Bronchial epithelial cell (primary cell): ENCODE measurements around the gene CNST. TPM values are rescaled to one million over a fixed set of nuclear protein-coding genes. Genes with fewer than 3 reads are reported as not detected.
"Not testable (repeated sequence)": the region's sequence is repeated elsewhere in the genome, so short reads cannot be mapped to it uniquely, and the experiment has no call there.

ENCODE experiments used
- DNase-seq: peaks from one replicate; pipeline ENCODE4 v3.0.0-alpha.2; 2010; ENCODE audit warnings: low read depth
- FAIRE-seq: peaks from 2 replicates; lab custom pipeline; 2011; peaks lifted over from hg19 to GRCh38; lab: Jason Lieb, UNC
- H3K27me3 ChIP-seq: 2 replicates; pipeline ENCODE4 v1.5.1; 2011; ENCODE audit warnings: low read length; ENCODE audit not compliant: control insufficient read depth, insufficient read depth
- H3K36me3 ChIP-seq: 2 replicates; pipeline ENCODE4 v1.5.1; 2011; ENCODE audit warnings: low read length; ENCODE audit not compliant: control insufficient read depth, insufficient read depth
- H3K4me3 ChIP-seq: 2 replicates; pipeline ENCODE4 v1.5.1; 2011; ENCODE audit warnings: mild to moderate bottlenecking, low read depth, low read length, control low read depth
- total RNA-seq: library from RNA; depleted of rRNA; stranded (reverse); fragments of >200 nt; gene quantifications from 2 replicates; pipeline ENCODE4 v1.2.1, GENCODE V29; 2014
- TF ChIP-seq, protein P1 (sequence below): IDR thresholded peaks from 2 replicates; pipeline ENCODE4 v1.5.1; 2011; ENCODE audit warnings: mild to moderate bottlenecking, moderate library complexity, low read length, control low read depth, inconsistent platforms; ENCODE audit not compliant: insufficient read depth, severe bottlenecking

The CNST gene
- total RNA-seq, 1 donor from 2014 or later, result 10.3 TPM

DNA sequence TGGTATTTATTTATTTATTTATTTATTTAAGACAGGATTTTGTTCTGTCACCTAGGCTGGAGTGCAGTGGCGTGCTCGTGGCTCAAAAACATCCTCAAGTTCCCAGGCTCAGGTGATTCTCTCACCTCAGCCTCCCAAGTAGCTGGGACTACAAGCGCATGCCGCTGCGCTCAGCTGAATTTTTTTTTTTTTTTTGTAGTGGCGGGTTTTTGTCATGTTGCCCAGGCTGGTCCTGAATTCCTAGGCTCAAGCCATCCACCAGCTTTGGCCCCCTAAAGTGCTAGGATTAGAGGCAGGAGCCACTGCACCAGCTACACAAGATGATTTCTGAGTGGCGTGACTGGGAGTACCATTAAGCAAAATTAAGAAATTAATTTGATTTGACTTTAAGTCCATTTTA is 31.7 kb downstream of the CNST start:
- DNase-seq, result no peak
- H3K27me3 ChIP-seq, result no peaks in the 10 kb centered on the region
- FAIRE-seq, result no peak
- no peak overlapping the region for H3K4me3 ChIP-seq
- TF ChIP-seq, protein P1, sequence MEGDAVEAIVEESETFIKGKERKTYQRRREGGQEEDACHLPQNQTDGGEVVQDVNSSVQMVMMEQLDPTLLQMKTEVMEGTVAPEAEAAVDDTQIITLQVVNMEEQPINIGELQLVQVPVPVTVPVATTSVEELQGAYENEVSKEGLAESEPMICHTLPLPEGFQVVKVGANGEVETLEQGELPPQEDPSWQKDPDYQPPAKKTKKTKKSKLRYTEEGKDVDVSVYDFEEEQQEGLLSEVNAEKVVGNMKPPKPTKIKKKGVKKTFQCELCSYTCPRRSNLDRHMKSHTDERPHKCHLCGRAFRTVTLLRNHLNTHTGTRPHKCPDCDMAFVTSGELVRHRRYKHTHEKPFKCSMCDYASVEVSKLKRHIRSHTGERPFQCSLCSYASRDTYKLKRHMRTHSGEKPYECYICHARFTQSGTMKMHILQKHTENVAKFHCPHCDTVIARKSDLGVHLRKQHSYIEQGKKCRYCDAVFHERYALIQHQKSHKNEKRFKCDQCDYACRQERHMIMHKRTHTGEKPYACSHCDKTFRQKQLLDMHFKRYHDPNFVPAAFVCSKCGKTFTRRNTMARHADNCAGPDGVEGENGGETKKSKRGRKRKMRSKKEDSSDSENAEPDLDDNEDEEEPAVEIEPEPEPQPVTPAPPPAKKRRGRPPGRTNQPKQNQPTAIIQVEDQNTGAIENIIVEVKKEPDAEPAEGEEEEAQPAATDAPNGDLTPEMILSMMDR, result no peak
- H3K36me3 ChIP-seq, result no peaks in the 10 kb centered on the region

GRCh38 chr1:246599315-246599714 is 33.1 kb downstream of the CNST start:
- no peaks in the 10 kb centered on the region for H3K36me3 ChIP-seq
- FAIRE-seq (no peak), DNase-seq (no peak)
- no peaks in the 10 kb centered on the region for H3K27me3 ChIP-seq
- TF ChIP-seq, protein P1, result no peak
- no peak overlapping the region for H3K4me3 ChIP-seq

- TF ChIP-seq, protein P1, result no peak
- Histone ChIP-seq H3K27me3 (no peaks in the 10 kb centered on the region), H3K4me3 (no peak overlapping the region), H3K36me3 (no peaks in the 10 kb centered on the region)
- FAIRE-seq, result no peak
- DNase-seq, result no peak
These were observed 34.3 kb downstream of the CNST start for GRCh38 chr1:246600579-246600978.

DNA sequence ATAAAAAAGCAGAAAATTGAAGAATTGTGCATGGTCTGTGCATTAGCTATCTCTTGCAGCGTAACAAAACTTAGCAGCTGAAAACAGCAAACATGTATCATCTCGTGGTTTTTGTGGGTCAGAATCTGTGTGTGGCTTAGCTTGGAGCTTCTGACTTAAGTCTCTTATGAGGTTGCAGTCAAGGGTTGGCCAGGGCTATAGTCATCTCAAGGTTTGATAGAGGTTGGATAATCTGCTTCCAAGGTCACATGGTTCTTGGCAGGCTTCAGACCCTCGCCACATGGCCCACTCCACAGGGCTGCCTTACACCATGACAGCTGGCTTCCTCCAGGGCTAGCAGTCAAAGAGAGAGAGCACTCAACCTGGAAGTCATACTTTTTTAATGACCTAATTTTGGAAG is 35.9 kb downstream of the CNST start:
- H3K27me3 ChIP-seq, result no peaks in the 10 kb centered on the region
- H3K4me3 ChIP-seq, result no peak overlapping the region
- no peak for DNase-seq
- no peak for FAIRE-seq
- TF ChIP-seq, protein P1, result no peak
- no peaks in the 10 kb centered on the region for H3K36me3 ChIP-seq

DNA sequence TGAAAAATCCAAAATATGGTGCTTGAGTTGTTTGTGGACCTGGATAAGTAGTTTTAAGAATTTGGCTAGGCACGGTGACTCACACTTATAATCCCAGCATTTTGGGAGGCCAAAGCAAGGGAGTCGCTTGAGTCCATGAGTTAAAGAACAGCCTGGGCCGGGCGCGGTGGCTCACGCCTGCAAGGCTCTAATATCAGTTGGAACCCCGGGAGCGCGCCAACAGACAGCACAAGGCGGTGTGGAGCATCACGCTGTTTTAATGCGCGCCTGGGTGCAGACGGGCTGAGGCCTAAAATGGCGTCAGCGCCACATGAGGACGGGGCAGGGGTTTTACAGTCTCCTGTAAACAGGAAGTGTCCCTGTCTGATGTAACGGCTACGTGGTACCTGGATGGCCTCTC is 39.0 kb downstream of the CNST start:
- H3K27me3 ChIP-seq, DNase-seq, H3K4me3 ChIP-seq, FAIRE-seq, H3K36me3 ChIP-seq: not testable (repeated sequence)

DNA sequence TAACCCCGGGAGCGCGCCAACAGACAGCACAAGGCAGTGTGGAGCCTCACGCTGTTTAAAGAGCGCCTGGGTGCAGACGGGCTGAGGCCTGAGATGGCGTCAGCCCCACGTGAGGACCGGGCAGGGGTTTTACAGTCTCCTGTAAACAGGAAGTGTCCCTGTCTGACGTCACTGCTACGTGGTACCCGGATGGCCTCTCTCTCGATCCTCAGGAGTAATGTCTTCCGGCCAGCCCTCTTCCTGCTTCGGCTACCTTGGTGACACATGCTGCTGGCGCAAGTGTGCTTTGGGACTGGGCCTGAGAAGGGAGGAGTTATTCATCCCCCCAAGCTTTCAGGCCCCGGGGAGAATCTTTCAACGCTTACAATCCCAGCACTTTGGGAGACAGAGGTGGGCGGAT is 41.2 kb downstream of the CNST start:
- no peak overlapping the region for H3K4me3 ChIP-seq
- no peaks in the 10 kb centered on the region for H3K36me3 ChIP-seq
- H3K27me3 ChIP-seq, result no peaks in the 10 kb centered on the region
- DNase-seq (no peak), FAIRE-seq (no peak)
- TF ChIP-seq, protein P1, result no peak
